ENCODE data around the gene PCDH9. TPM values are rescaled to one million over a fixed set of nuclear protein-coding genes. Genes with fewer than 3 reads are reported as not detected.
"Not testable (repeated sequence)": the region's sequence is repeated elsewhere in the genome, so short reads cannot be mapped to it uniquely, and the experiment has no call there.

Gene PCDH9
- total and polyA plus RNA-seq, 2 donors = 0.72 to 28.2 TPM

- Histone ChIP-seq H3K4me1 (ENCODE audit: insufficient read depth) (no peaks in the 10 kb centered on the region), H3K27ac (ENCODE audit: low read depth) (no peak overlapping the region), H3K36me3 (ENCODE audit: insufficient read depth) (no peaks in the 10 kb centered on the region), H3K4me3 (ENCODE audit: low read depth, low read length) (no peak overlapping the region)
- DNase-seq (ENCODE audit: extremely low spot score) = no peak
- WGBS = 74% methylated on average over 4 of the region's 4 CpGs
Observed at GRCh38 chr13:66914155-66914554, 316.0 kb downstream of the PCDH9 start.

DNA sequence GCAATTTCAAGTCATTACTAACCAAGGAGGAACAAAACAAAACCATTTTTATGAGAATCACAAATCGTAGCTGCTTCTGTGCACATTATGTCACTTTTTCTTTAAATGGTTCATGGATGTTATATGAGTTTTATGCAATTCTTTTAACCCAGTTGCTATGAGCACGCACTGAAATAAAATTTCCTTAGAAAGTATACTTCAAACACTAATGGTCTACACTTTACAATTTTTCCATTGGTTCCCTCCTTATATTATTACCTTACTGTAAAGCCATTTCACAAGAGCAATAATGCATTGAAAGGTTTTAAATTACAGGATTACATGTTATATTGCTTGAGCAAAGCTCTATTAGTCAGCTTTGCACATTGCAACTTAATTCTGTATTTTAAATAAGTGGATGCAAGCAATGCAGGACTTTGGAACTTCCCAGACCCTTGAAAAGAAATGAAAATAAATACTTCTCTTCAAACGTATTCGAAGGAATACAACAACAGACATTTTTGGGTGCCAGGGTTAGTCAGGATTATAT is 318.7 kb downstream of the PCDH9 start:
- Histone ChIP-seq H3K36me3 (ENCODE audit: insufficient read depth) (no peaks in the 10 kb centered on the region), H3K4me1 (ENCODE audit: insufficient read depth) (no peaks in the 10 kb centered on the region), H3K27ac (ENCODE audit: low read depth) (no peak overlapping the region), H3K4me3 (ENCODE audit: low read depth, low read length) (no peak overlapping the region)
- no peak for DNase-seq (ENCODE audit: extremely low spot score)
- WGBS = 89% methylated on average over 4 of the region's 4 CpGs

DNA sequence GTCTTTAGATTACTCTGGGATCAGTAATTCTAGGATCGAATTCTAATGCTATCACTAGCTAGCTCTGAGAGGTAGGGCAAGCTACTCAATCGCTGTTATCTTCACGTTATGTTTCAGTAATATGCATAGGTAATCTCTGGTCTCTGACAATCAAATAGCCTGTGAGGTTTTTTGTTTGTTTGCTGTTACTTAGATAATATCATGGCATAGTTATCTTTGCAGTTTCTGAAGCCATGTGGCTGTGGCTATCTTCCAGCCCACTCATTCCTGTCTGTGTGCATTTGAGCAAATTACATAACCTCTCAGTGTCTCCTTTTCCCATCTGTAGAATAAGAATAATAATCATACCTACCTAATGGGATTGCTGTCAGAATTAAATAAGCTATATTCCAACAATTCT is 330.2 kb downstream of the PCDH9 start:
- no peak for DNase-seq (ENCODE audit: extremely low spot score)
- Histone ChIP-seq H3K4me3 (ENCODE audit: low read depth, low read length) (no peak overlapping the region), H3K4me1 (ENCODE audit: insufficient read depth) (no peaks in the 10 kb centered on the region), H3K27ac (ENCODE audit: low read depth) (no peak overlapping the region), H3K36me3 (ENCODE audit: insufficient read depth) (no peaks in the 10 kb centered on the region)
- WGBS = 56% methylated on average over 3 of the region's 3 CpGs

GRCh38 chr13:66896933-66897332 is 333.2 kb downstream of the PCDH9 start:
- no peaks in the 10 kb centered on the region for H3K4me1 ChIP-seq (ENCODE audit: insufficient read depth)
- no peaks in the 10 kb centered on the region for H3K36me3 ChIP-seq (ENCODE audit: insufficient read depth)
- H3K4me3 ChIP-seq (ENCODE audit: low read depth, low read length) = no peak overlapping the region
- DNase-seq (ENCODE audit: extremely low spot score) = no peak
- 26% methylated on average over 1 of the region's 1 CpG for WGBS
- no peak overlapping the region for H3K27ac ChIP-seq (ENCODE audit: low read depth)

GRCh38 chr13:66895780-66896179 is 334.4 kb downstream of the PCDH9 start:
- no peaks in the 10 kb centered on the region for H3K36me3 ChIP-seq (ENCODE audit: insufficient read depth)
- no peaks in the 10 kb centered on the region for H3K4me1 ChIP-seq (ENCODE audit: insufficient read depth)
- no peak overlapping the region for H3K4me3 ChIP-seq (ENCODE audit: low read depth, low read length)
- WGBS = 74% methylated on average over 5 of the region's 5 CpGs
- no peak overlapping the region for H3K27ac ChIP-seq (ENCODE audit: low read depth)
- no peak for DNase-seq (ENCODE audit: extremely low spot score)

DNA sequence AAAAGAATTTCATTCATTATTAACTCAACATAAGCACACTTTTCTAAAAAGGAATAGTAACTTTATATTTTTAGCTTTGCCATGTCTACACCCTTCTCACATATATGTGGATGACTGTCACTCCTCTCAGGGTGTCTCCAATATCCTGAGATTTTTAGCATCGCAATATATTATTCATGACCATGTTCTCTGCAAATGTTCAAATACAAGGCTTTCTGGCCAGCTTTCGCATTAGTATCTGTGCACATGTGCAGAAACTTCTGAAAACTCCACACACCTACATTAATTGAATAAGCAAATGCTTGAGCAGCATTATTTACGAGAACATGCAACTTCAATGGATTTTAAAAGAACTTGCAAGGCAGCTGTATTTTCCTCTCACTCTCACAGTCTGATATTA is 334.8 kb downstream of the PCDH9 start:
- H3K4me3 ChIP-seq (ENCODE audit: low read depth, low read length) = no peak overlapping the region
- no peaks in the 10 kb centered on the region for H3K36me3 ChIP-seq (ENCODE audit: insufficient read depth)
- H3K27ac ChIP-seq (ENCODE audit: low read depth) = no peak overlapping the region
- whole genome bisulfite sequencing = 95% methylated on average over 3 of the region's 3 CpGs
- no peak for DNase-seq (ENCODE audit: extremely low spot score)
- no peaks in the 10 kb centered on the region for H3K4me1 ChIP-seq (ENCODE audit: insufficient read depth)

GRCh38 chr13:66888698-66889097 is 341.4 kb downstream of the PCDH9 start:
- Histone ChIP-seq H3K4me1 (ENCODE audit: insufficient read depth) (no peaks in the 10 kb centered on the region), H3K27ac (ENCODE audit: low read depth) (no peak overlapping the region), H3K36me3 (ENCODE audit: insufficient read depth) (no peaks in the 10 kb centered on the region), H3K4me3 (ENCODE audit: low read depth, low read length) (no peak overlapping the region)
- DNase-seq (ENCODE audit: extremely low spot score) = no peak
- 74% methylated on average over 1 of the region's 1 CpG for WGBS

- H3K4me3 ChIP-seq (ENCODE audit: low read depth, low read length) = no peak overlapping the region
- no peaks in the 10 kb centered on the region for H3K4me1 ChIP-seq (ENCODE audit: insufficient read depth)
- 19% methylated on average over 5 of the region's 5 CpGs for WGBS
- no peak overlapping the region for H3K27ac ChIP-seq (ENCODE audit: low read depth)
- no peak for DNase-seq (ENCODE audit: extremely low spot score)
- H3K36me3 ChIP-seq (ENCODE audit: insufficient read depth) = no peaks in the 10 kb centered on the region
Observed at GRCh38 chr13:66887088-66887487, 343.0 kb downstream of the PCDH9 start.

GRCh38 chr13:66886264-66886663 is 343.9 kb downstream of the PCDH9 start:
- Histone ChIP-seq H3K36me3 (ENCODE audit: insufficient read depth) (no peaks in the 10 kb centered on the region), H3K4me3 (ENCODE audit: low read depth, low read length) (no peak overlapping the region), H3K27ac (ENCODE audit: low read depth) (no peak overlapping the region), H3K4me1 (ENCODE audit: insufficient read depth) (no peaks in the 10 kb centered on the region)
- no peak for DNase-seq (ENCODE audit: extremely low spot score)
- 65% methylated on average over 4 of the region's 4 CpGs for WGBS

DNA sequence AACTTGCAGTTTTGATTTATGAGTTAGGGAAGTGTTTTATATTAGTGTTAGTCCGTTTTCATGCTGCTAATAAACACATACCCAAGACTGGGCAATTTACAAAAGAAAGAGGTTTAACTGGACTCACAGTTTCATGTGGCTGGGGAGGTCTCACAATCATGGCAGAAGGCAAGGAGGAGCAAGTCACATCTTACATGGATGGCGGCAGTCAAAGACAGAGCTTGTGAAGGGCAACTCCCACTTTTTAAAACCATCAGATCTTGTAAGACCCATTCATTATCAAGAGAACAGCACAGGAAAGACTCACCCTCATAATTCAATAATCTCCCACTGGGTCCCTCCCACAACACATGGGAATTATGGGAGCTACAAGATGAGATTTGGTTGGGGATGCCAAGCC is 349.0 kb downstream of the PCDH9 start:
- H3K27ac ChIP-seq (ENCODE audit: low read depth); H3K4me1 ChIP-seq (ENCODE audit: insufficient read depth); DNase-seq (ENCODE audit: extremely low spot score); H3K4me3 ChIP-seq (ENCODE audit: low read depth, low read length); H3K36me3 ChIP-seq (ENCODE audit: insufficient read depth): not testable (repeated sequence)
- 85% methylated on average over 2 of the region's 2 CpGs for WGBS

- Histone ChIP-seq H3K4me3 (ENCODE audit: low read depth, low read length) (no peak overlapping the region), H3K27ac (ENCODE audit: low read depth) (no peak overlapping the region), H3K4me1 (ENCODE audit: insufficient read depth) (no peaks in the 10 kb centered on the region), H3K36me3 (ENCODE audit: insufficient read depth) (no peaks in the 10 kb centered on the region)
- 95% methylated on average over 1 of the region's 1 CpG for WGBS
- no peak for DNase-seq (ENCODE audit: extremely low spot score)
Observed at GRCh38 chr13:66879988-66880387, 350.1 kb downstream of the PCDH9 start.

GRCh38 chr13:66875264-66875663 is 354.9 kb downstream of the PCDH9 start:
- 45% methylated on average over 4 of the region's 4 CpGs for whole genome bisulfite sequencing
- DNase-seq (ENCODE audit: extremely low spot score) = no peak

DNA sequence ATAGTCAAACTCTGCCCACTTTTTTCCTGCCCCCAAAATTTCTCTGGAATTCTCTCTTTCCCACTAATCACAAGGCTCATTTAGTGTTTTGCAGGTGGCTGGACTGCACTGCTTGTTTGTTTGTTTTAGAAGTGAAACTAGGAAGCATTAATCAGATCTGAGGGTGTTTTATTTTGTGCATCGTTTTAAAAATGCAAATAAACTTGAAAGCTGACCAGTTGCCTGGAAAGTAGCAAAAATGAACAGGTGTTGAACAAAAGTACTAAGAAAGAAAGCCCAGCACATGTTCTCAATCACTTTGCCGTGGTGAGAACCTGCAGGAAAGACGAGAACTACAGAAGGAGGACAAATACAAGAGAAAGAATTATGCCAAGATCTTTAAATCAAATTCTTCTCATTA is 365.5 kb downstream of the PCDH9 start:
- H3K4me3 ChIP-seq (ENCODE audit: low read depth, low read length) = no peak overlapping the region
- no peak overlapping the region for H3K27ac ChIP-seq (ENCODE audit: low read depth)
- no peaks in the 10 kb centered on the region for H3K4me1 ChIP-seq (ENCODE audit: insufficient read depth)
- WGBS = 69% methylated on average over 3 of the region's 3 CpGs
- no peaks in the 10 kb centered on the region for H3K36me3 ChIP-seq (ENCODE audit: insufficient read depth)
- DNase-seq (ENCODE audit: extremely low spot score) = no peak

More at GRCh38 chr13:66875264-66875663, 354.9 kb downstream of the PCDH9 start:
- H3K4me3 ChIP-seq (ENCODE audit: low read depth, low read length) = no peak overlapping the region
- no peak overlapping the region for H3K27ac ChIP-seq (ENCODE audit: low read depth)
- no peaks in the 10 kb centered on the region for H3K36me3 ChIP-seq (ENCODE audit: insufficient read depth)
- no peaks in the 10 kb centered on the region for H3K4me1 ChIP-seq (ENCODE audit: insufficient read depth)

GRCh38 chr13:66860878-66861417 is 369.2 kb downstream of the PCDH9 start:
- WGBS = 74% methylated on average over 2 of the region's 2 CpGs
- Histone ChIP-seq H3K36me3 (ENCODE audit: insufficient read depth) (no peaks in the 10 kb centered on the region), H3K4me1 (ENCODE audit: insufficient read depth) (no peaks in the 10 kb centered on the region), H3K27ac (ENCODE audit: low read depth) (no peak overlapping the region), H3K4me3 (ENCODE audit: low read depth, low read length) (no peak overlapping the region)
- DNase-seq (ENCODE audit: extremely low spot score) = no peak

Measured in urinary bladder (tissue), 4 donors.